Mesodermal cell (in vitro differentiated cells): ENCODE data around the gene NAT8.
"Not testable (repeated sequence)": the region's sequence is repeated elsewhere in the genome, so short reads cannot be mapped to it uniquely, and the experiment has no call there.

Source experiments
- H3K27ac ChIP-seq: 2 replicates; pipeline ENCODE4 v1.7.0; 2013; ENCODE audit warnings: mild to moderate bottlenecking, low read depth, low read length, moderate library complexity; ENCODE audit not compliant: severe bottlenecking
- H3K36me3 ChIP-seq: 2 replicates; pipeline ENCODE4 v1.7.1; 2013; ENCODE audit warnings: mild to moderate bottlenecking, low read length, moderate library complexity; ENCODE audit not compliant: control insufficient read depth, insufficient read depth
- H3K4me1 ChIP-seq: one replicate; pipeline ENCODE4 v1.7.1; 2013; ENCODE audit warnings: mild to moderate bottlenecking, low read length; ENCODE audit not compliant: insufficient read depth, control insufficient read depth, poor library complexity, severe bottlenecking
- H3K4me3 ChIP-seq: 2 replicates; pipeline ENCODE4 v1.7.0; 2013; ENCODE audit warnings: low read length, control low read depth, mild to moderate bottlenecking; ENCODE audit not compliant: insufficient read depth, poor library complexity, severe bottlenecking; ENCODE audit errors: extremely low read depth
- H3K9me3 ChIP-seq: 2 replicates; pipeline ENCODE4 v1.7.1; 2013; ENCODE audit warnings: mild to moderate bottlenecking, low read length, moderate library complexity; ENCODE audit not compliant: control insufficient read depth
- WGBS, 2 experiments: methylation state at CpG; one replicate each; pipeline ENCODE4 v1.1.5; 2013; ENCODE audit warnings: missing lambda C conversion rate in 2 of 2; ENCODE audit not compliant: insufficient coverage in 2 of 2; 5-methylcytosine and 5-hydroxymethylcytosine counted together

The NAT8 gene

DNA sequence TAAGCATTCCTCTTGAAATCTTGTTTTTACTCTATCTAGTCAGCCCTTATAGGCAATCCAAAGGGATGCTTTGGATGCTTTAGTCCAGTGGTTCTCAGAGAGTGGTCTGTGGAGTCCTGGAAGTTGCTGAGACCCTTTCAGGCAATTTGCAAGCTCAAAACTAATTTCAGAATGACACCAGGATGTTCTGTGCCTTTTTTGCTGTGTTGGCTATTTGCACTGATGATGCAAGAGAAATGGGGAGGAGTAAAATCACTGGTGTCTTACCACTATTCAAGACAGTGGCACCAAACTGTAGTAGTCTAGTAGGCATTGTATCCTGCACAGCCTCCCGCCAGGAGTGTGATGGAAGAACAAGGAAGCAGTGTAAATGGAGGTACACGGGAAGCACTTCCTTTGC is 37.6 kb downstream of the NAT8 start:
- WGBS, 2 experiments, result 100% methylated on average over 2 of the region's 2 CpGs
- not testable (repeated sequence) for H3K27ac ChIP-seq, H3K9me3 ChIP-seq, H3K4me1 ChIP-seq, H3K4me3 ChIP-seq
- peaks cover 21% of the 10 kb centered on the region for H3K36me3 ChIP-seq

DNA sequence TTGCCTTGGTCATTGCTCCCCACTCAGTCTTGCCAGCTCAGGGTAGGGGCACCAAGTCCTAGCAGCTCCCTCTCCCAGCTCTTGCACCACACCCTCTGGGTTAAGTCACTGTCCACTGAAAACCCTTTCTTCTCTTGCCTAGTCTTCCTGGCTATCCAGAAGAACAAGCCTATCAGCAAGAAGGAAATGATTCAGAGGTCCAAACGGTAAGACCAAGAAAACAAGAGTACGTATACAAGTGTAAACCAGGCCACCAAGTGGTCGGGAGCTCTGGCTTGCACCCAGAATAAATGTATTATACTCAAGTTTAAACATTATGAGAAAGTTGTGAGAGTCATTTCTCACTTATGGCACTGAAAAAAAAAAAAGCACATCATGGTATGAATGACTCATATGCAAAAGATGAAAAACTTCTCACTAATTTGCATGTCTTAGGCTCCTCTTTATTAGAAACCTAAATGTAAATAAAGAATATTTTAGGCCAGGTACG is 39.1 kb downstream of the NAT8 start:
- not testable (repeated sequence) for H3K4me3 ChIP-seq, H3K4me1 ChIP-seq, H3K9me3 ChIP-seq, H3K27ac ChIP-seq
- WGBS, 2 experiments, result 83 to 96% methylated on average over 2 to 4 of the region's 4 CpGs
- peaks cover 13% of the 10 kb centered on the region for H3K36me3 ChIP-seq

DNA sequence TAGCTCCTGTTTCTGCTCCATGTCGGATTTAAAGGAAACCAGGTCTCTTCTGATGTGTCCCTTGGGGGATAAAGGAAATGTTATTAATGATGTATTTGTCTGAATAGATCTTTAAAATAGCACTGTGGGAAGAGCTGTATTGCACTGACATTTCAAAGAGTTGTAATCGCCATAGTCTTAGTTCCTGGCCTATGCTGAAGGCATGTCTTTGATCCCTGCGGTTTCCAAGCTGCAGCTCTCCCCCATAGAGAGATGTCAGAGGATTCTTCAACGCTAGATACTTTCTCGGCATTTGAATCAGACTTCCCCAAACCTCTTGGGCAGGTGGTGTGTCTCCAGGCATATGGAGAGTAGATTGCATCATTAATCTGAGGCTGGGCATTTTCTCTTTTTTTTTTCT is 40.4 kb downstream of the NAT8 start:
- H3K27ac ChIP-seq, result no peak overlapping the region
- H3K4me3 ChIP-seq, result no peak overlapping the region
- peaks cover 4% of the 10 kb centered on the region for H3K4me1 ChIP-seq
- no peaks in the 10 kb centered on the region for H3K9me3 ChIP-seq
- 77 to 95% methylated on average over 3 of the region's 5 CpGs for WGBS, 2 experiments
- H3K36me3 ChIP-seq, result peaks cover 12% of the 10 kb centered on the region

DNA sequence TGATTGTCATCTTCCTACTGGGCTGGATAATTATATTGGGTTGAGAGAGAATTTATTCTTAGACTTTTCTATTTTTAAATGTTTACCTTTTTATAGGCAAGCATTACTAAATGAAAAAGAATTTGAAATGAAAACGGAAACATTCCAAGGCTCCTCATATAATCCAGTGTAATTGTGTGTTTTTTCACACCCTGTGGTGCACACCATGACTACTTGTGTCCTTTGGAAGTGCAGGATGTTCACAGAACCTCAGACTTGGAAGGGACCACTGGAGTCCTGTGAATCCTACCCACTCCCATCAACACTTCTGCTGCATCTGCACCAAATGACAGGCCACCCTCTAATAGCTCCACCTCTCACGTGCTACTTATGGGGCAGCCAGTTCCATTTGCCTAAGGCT is 48.0 kb downstream of the NAT8 start:
- 100% methylated on average over 1 of the region's 2 CpGs for WGBS, 2 experiments
- H3K4me3 ChIP-seq, result no peak overlapping the region
- H3K36me3 ChIP-seq, result no peaks in the 10 kb centered on the region
- H3K27ac ChIP-seq, result no peak overlapping the region
- H3K4me1 ChIP-seq, result no peaks in the 10 kb centered on the region
- H3K9me3 ChIP-seq, result peaks cover 6% of the 10 kb centered on the region

DNA sequence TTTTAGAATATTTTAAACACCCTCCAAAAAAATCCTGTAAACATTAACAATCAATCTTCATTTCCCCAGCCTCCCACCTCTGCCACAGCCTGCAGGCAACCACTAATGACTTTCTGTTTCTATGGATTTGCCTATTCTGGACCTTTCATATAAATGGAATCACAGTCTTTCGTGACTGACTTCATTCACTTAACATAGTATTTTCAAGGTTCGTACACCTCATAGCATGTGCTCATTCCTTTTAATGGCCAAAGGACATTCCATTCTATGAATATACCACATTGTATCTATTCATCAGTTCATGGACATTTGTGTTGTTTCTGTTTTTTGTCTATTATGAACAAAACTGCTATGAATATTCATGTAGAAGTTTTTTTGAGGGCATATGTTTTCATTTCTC is 48.5 kb downstream of the NAT8 start:
- H3K9me3 ChIP-seq, result peaks cover 6% of the 10 kb centered on the region
- no peaks in the 10 kb centered on the region for H3K36me3 ChIP-seq
- H3K4me3 ChIP-seq, result no peak overlapping the region
- 86 to 87% methylated on average over 1 to 2 of the region's 2 CpGs for WGBS, 2 experiments
- no peak overlapping the region for H3K27ac ChIP-seq
- H3K4me1 ChIP-seq, result no peaks in the 10 kb centered on the region
